ENCODE results near the gene KIFBP.

- TF ChIP-seq, protein P1, sequence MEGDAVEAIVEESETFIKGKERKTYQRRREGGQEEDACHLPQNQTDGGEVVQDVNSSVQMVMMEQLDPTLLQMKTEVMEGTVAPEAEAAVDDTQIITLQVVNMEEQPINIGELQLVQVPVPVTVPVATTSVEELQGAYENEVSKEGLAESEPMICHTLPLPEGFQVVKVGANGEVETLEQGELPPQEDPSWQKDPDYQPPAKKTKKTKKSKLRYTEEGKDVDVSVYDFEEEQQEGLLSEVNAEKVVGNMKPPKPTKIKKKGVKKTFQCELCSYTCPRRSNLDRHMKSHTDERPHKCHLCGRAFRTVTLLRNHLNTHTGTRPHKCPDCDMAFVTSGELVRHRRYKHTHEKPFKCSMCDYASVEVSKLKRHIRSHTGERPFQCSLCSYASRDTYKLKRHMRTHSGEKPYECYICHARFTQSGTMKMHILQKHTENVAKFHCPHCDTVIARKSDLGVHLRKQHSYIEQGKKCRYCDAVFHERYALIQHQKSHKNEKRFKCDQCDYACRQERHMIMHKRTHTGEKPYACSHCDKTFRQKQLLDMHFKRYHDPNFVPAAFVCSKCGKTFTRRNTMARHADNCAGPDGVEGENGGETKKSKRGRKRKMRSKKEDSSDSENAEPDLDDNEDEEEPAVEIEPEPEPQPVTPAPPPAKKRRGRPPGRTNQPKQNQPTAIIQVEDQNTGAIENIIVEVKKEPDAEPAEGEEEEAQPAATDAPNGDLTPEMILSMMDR (IDR thresholded peaks at IDR 0.05; ENCODE audit: insufficient read depth, low read length), result no peak
- TF ChIP-seq, protein P2, sequence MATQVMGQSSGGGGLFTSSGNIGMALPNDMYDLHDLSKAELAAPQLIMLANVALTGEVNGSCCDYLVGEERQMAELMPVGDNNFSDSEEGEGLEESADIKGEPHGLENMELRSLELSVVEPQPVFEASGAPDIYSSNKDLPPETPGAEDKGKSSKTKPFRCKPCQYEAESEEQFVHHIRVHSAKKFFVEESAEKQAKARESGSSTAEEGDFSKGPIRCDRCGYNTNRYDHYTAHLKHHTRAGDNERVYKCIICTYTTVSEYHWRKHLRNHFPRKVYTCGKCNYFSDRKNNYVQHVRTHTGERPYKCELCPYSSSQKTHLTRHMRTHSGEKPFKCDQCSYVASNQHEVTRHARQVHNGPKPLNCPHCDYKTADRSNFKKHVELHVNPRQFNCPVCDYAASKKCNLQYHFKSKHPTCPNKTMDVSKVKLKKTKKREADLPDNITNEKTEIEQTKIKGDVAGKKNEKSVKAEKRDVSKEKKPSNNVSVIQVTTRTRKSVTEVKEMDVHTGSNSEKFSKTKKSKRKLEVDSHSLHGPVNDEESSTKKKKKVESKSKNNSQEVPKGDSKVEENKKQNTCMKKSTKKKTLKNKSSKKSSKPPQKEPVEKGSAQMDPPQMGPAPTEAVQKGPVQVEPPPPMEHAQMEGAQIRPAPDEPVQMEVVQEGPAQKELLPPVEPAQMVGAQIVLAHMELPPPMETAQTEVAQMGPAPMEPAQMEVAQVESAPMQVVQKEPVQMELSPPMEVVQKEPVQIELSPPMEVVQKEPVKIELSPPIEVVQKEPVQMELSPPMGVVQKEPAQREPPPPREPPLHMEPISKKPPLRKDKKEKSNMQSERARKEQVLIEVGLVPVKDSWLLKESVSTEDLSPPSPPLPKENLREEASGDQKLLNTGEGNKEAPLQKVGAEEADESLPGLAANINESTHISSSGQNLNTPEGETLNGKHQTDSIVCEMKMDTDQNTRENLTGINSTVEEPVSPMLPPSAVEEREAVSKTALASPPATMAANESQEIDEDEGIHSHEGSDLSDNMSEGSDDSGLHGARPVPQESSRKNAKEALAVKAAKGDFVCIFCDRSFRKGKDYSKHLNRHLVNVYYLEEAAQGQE (IDR thresholded peaks at IDR 0.05; ENCODE audit: insufficient replicate concordance, low read depth), result no peak
- TF ChIP-seq POLR2AphosphoS5 (IDR thresholded peaks at IDR 0.05; ENCODE audit: low read depth), result no peak
- no peak for TF ChIP-seq GABPA (IDR thresholded peaks at IDR 0.05; ENCODE audit: low read depth)
- TF ChIP-seq SPI1 (IDR thresholded peaks at IDR 0.05; ENCODE audit: borderline replicate concordance, low read depth), result no peak
Observed at GRCh38 chr10:69022611-69023010, 34.0 kb downstream of the KIFBP start.
